Ishikawa (cell line): ENCODE data around the gene CHIC1.

ENCODE experiments used
- CEBPB ChIP-seq: IDR thresholded peaks from 2 replicates; pipeline ENCODE4 v1.6.1; 2012
- CREB1 ChIP-seq: IDR thresholded peaks from 2 replicates; pipeline ENCODE4 v1.6.1; 2012; ENCODE audit warnings: low read depth
- EGR1 ChIP-seq: IDR thresholded peaks from 2 replicates; pipeline ENCODE4 v1.6.1; 2012
- EP300 ChIP-seq: IDR thresholded peaks from 2 replicates; pipeline ENCODE4 v1.6.1; 2012; ENCODE audit warnings: borderline replicate concordance
- FOXM1 ChIP-seq: IDR thresholded peaks from 2 replicates; pipeline ENCODE4 v1.6.1; 2012; ENCODE audit warnings: low read depth, borderline replicate concordance
- NFIC ChIP-seq: IDR thresholded peaks from 2 replicates; pipeline ENCODE4 v1.6.1; 2012
- RAD21 ChIP-seq: IDR thresholded peaks from 2 replicates; pipeline ENCODE4 v1.6.1; 2012; ENCODE audit warnings: low read depth
- REST ChIP-seq: IDR thresholded peaks from 2 replicates; pipeline ENCODE4 v1.6.1; 2012; ENCODE audit warnings: low read depth, mild to moderate bottlenecking
- TAF1 ChIP-seq: IDR thresholded peaks from 2 replicates; pipeline ENCODE4 v1.6.1; 2012; ENCODE audit warnings: low read depth, mild to moderate bottlenecking
- TCF12 ChIP-seq: IDR thresholded peaks from 2 replicates; pipeline ENCODE4 v1.6.1; 2012; ENCODE audit warnings: low read depth
- TEAD4 ChIP-seq: IDR thresholded peaks from 2 replicates; pipeline ENCODE4 v1.6.1; 2012
- USF1 ChIP-seq: IDR thresholded peaks from 2 replicates; pipeline ENCODE4 v1.6.1; 2012
- YY1 ChIP-seq: IDR thresholded peaks from 2 replicates; pipeline ENCODE4 v1.6.1; 2012; ENCODE audit warnings: low read depth
- ZBTB7A ChIP-seq: IDR thresholded peaks from 2 replicates; pipeline ENCODE4 v1.6.1; 2012; ENCODE audit warnings: low read depth
- TF ChIP-seq, protein P1 (sequence below): IDR thresholded peaks from 2 replicates; pipeline ENCODE4 v1.6.1; 2012

CHIC1 gene

DNA sequence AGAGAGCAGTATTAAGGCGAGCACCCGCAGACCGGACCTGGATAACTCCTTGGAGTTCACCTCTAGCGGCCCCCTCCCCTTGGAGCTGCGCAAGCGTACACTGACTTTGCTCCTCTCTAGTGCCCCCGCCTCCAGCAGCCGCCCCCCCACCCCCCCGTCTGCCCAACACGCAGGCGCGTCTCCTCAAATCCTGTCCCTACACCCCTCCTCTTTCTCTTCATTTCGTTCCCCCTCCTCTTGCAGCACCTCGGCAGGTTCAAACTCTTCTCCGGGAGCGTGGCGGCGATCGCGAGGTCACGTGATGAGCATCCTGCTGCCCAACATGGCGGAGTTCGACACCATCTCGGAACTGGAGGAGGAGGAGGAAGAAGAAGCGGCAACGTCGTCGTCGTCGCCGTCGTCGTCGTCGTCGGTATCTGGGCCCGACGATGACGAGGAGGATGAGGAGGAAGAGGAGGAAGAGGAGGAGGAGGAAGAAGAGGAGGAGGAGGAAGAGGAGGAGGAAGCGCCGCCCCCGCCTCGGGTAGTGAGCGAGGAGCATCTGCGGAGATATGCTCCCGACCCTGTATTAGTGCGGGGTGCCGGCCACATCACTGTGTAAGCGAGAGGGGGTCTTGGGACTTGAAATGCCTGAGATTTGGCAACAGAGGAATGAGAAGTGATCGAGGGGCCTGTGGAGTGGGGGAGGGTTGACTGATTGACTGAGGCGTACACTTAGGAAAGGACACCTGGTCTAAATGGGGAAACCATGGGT lies at the start of gene CHIC1:
Gene CHIC1 (plus strand): TSS at position 214 of the 754 bp plus-strand sequence. CDS start 88 bp downstream, at position 302.
- TF ChIP-seq USF1 (peak; percentile 95), TAF1 (0 out of 2 replicates have a peak, but pooled peaks have one; percentile 33), YY1 (peak; percentile 90), ZBTB7A (no peak), FOXM1 (no peak)
- TF ChIP-seq, protein P1, sequence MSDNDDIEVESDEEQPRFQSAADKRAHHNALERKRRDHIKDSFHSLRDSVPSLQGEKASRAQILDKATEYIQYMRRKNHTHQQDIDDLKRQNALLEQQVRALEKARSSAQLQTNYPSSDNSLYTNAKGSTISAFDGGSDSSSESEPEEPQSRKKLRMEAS: peak; percentile 74

GRCh38 chrX:73524906-73525305 lies 38.1 kb upstream of the CHIC1 start:
- no peak for TF ChIP-seq USF1
- TF ChIP-seq EP300: no peak
- no peak for TF ChIP-seq EGR1
- TF ChIP-seq RAD21: no peak
- no peak for TF ChIP-seq YY1
- TF ChIP-seq FOXM1: no peak
- no peak for TF ChIP-seq TAF1
- TF ChIP-seq, protein P1: no peak
- no peak for TF ChIP-seq TCF12
- no peak for TF ChIP-seq CREB1
- no peak for TF ChIP-seq CEBPB
- TF ChIP-seq ZBTB7A: no peak
- TF ChIP-seq REST: no peak

DNA sequence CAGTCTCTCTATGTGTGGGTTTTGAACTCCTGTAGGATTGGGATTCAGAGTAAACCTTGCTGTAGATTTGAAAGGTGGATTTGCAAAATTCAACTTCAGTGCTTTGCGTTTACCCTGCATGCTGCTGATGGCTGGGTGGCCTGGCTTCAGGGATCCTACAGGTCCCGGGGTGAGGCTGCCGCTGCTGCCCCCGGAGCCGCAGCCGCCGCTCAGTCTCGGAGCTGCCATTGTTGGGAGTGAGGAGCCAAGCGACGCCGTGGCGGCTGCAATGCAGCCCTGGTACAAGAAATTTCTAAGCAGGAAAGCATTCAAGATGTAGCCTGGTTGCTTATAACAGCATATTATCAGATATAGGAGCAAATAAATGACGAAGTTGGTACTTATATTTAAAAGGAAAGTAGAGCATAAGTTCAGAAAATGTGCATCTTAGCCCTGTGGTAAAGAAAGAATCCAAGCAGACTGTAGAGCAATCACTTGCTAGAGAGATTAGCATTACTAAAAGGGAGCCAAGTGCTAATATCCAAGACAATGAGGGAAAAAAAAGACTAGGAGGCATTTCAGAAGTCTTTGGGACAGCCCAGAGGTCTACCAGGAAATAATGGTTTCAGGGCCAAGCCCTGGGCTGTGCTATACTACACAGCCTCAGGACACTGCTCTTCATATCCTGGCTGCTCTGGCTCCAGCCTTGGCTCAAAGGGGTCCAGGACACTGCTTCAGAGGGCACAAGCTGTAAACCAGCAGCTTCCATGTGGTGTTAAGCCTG lies 36.9 kb upstream of the CHIC1 start:
- no peak for TF ChIP-seq REST
- TF ChIP-seq, protein P1: no peak

GRCh38 chrX:73556159-73556558 lies 6.8 kb upstream of the CHIC1 start:
- TF ChIP-seq, protein P1: no peak
- TF ChIP-seq TEAD4 (no peak), YY1 (no peak), TCF12 (no peak), EGR1 (no peak), ZBTB7A (no peak), TAF1 (no peak)

DNA sequence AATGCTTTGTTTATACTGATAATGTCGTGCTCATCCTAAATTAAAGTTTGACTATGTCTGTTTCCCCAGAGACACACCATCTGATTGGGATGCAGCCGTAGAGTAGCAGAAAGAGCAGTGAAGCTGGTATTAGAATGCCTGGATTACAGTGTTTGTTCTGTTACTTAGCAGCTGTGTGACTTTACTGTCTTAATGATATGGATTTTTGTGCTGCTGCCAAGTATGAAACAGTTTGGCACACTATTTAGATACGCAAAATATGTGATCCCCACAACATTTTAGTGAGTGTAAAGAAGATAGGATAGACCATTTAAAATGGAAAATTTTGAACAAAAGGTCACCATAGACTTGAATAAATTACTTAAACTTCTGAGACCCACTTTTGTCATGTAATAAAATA lies 1.2 kb upstream of the CHIC1 start:
- TF ChIP-seq ZBTB7A (no peak), TAF1 (no peak), FOXM1 (no peak), NFIC (no peak), RAD21 (no peak), EP300 (no peak), TEAD4 (no peak), TCF12 (no peak), EGR1 (no peak), CREB1 (no peak), CEBPB (no peak), REST (no peak), YY1 (no peak), USF1 (no peak)
- TF ChIP-seq, protein P1: no peak
